ENCODE data around the gene BBS9. TPM values are rescaled to one million over a fixed set of nuclear protein-coding genes. Genes with fewer than 3 reads are reported as not detected.

The BBS9 gene
- total and polyA plus RNA-seq, 2 donors (not counting 1 experiment from before 2014, with no cell fraction given) = 8.4 to 45.2 TPM

DNA sequence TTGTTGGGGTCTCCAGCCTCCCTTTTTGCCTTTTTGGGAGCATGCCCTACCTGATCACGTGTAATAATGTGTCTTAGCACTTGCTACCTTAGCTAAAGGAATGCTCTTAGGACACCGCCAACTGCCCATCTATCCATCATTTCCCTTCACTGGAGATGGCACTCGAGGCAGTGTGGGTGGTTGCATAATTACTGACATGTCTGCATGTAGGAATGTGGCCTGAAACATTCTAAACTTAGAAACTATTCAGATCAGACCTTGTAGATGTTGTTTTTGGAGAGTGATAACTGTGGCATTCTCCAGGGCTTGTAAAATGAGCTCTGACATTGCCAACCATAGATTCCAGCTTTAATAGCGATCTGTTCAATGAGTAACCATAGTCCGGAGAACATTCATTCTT is 365.8 kb downstream of the BBS9 start:
- no peaks in the 10 kb centered on the region for H3K79me2 ChIP-seq (ENCODE audit: control insufficient read depth, insufficient read depth, low read length)
- H3K27me3 ChIP-seq (replicated peaks in 1 of 4; ENCODE audit: control extremely low read depth in 1 of 4, control insufficient read depth in 3 of 4, insufficient read depth in 4 of 4, low read length in 3 of 4) = no peaks in the 10 kb centered on the region
- TF ChIP-seq, protein P1, sequence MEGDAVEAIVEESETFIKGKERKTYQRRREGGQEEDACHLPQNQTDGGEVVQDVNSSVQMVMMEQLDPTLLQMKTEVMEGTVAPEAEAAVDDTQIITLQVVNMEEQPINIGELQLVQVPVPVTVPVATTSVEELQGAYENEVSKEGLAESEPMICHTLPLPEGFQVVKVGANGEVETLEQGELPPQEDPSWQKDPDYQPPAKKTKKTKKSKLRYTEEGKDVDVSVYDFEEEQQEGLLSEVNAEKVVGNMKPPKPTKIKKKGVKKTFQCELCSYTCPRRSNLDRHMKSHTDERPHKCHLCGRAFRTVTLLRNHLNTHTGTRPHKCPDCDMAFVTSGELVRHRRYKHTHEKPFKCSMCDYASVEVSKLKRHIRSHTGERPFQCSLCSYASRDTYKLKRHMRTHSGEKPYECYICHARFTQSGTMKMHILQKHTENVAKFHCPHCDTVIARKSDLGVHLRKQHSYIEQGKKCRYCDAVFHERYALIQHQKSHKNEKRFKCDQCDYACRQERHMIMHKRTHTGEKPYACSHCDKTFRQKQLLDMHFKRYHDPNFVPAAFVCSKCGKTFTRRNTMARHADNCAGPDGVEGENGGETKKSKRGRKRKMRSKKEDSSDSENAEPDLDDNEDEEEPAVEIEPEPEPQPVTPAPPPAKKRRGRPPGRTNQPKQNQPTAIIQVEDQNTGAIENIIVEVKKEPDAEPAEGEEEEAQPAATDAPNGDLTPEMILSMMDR (IDR thresholded peaks at IDR 0.05) = no peak
- TF ChIP-seq EZH2 (IDR thresholded peaks at IDR 0.05; ENCODE audit: borderline replicate concordance, insufficient read depth, low read depth, low read length, poor library complexity, severe bottlenecking) = no peak
- no peaks in the 10 kb centered on the region for H3K9me3 ChIP-seq (ENCODE audit: control extremely low read depth in 1 of 3, control insufficient read depth in 2 of 3, insufficient read depth in 1 of 3, low read length in 2 of 3)
- no peaks in the 10 kb centered on the region for H3K9me3 Mint-ChIP-seq (ENCODE audit: insufficient read depth)
- H3K27me3 Mint-ChIP-seq = no peaks in the 10 kb centered on the region
- DNase-seq (no peak), ATAC-seq (ENCODE audit: low read depth) (no peak)
- H4K20me1 ChIP-seq (ENCODE audit: control insufficient read depth, insufficient read depth, low read length, poor library complexity, severe bottlenecking) = no peaks in the 10 kb centered on the region
- no peaks in the 10 kb centered on the region for H3K4me1 Mint-ChIP-seq
- no peak overlapping the region for H3K9ac ChIP-seq (ENCODE audit: low read length)
- H3K4me3 Mint-ChIP-seq = no peak overlapping the region
- no peak overlapping the region for H3K4me2 ChIP-seq (replicated peaks; ENCODE audit: low read depth, low read length, poor library complexity, severe bottlenecking)
- H3K36me3 ChIP-seq (replicated peaks in 1 of 2; ENCODE audit: control extremely low read depth in 1 of 2, control insufficient read depth in 1 of 2, extremely low read depth in 1 of 2, insufficient read depth in 2 of 2, low read length in 1 of 2) = no peaks in the 10 kb centered on the region
- H3K27ac ChIP-seq (ENCODE audit: low read length in 2 of 2) = no peak overlapping the region
- intact Hi-C loops (cut with micrococcal nuclease) = no loop called here
- POLR2A ChIA-PET = no interaction called here
- CTCF ChIA-PET = no interaction called here
- no peak overlapping the region for H2AFZ ChIP-seq (ENCODE audit: insufficient read depth, low read depth, low read length, poor library complexity, severe bottlenecking)
- H3K4me1 ChIP-seq (ENCODE audit: control insufficient read depth in 2 of 2, insufficient read depth in 2 of 2, low read length in 2 of 2) = no peaks in the 10 kb centered on the region
- H3K27ac Mint-ChIP-seq = no peak overlapping the region
- H3K4me3 ChIP-seq (ENCODE audit: control extremely low read depth in 1 of 5, extremely low read depth in 1 of 5, insufficient read depth in 1 of 5, low read depth in 2 of 5, low read length in 4 of 5) = no peak overlapping the region
- no CpG with 5 or more reads among the region's 5 CpGs for WGBS (ENCODE audit: insufficient coverage)

DNA sequence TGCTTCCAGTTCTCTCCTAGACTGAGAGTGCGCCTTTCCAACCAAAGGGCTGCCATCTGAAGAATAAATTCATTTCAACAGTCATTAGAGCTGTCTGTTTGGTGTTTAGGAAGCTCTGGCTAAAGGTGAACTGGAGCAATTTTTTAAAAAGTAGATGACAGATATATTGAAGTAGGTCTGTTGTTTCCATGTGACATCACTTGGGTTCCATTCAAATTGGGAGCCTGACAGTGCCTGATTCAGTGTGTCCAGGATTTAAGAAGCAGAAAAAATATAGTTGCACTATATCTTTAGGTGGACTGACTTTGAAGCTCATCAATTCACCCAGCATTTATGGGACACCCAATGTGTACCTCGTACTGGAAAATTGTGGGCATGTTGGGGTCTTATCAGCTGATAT is 367.7 kb downstream of the BBS9 start:
- ATAC-seq (ENCODE audit: low read depth) (no peak), DNase-seq (no peak)
- WGBS (ENCODE audit: insufficient coverage) = no CpG with 5 or more reads among the region's 2 CpGs
- no peaks in the 10 kb centered on the region for H4K20me1 ChIP-seq (ENCODE audit: control insufficient read depth, insufficient read depth, low read length, poor library complexity, severe bottlenecking)
- H3K4me3 Mint-ChIP-seq = no peak overlapping the region
- no peaks in the 10 kb centered on the region for H3K36me3 ChIP-seq (replicated peaks in 1 of 2; ENCODE audit: control extremely low read depth in 1 of 2, control insufficient read depth in 1 of 2, extremely low read depth in 1 of 2, insufficient read depth in 2 of 2, low read length in 1 of 2)
- no peak overlapping the region for H3K4me2 ChIP-seq (replicated peaks; ENCODE audit: low read depth, low read length, poor library complexity, severe bottlenecking)
- H3K9me3 ChIP-seq (ENCODE audit: control extremely low read depth in 1 of 3, control insufficient read depth in 2 of 3, insufficient read depth in 1 of 3, low read length in 2 of 3) = no peaks in the 10 kb centered on the region
- H3K27ac Mint-ChIP-seq = no peak overlapping the region
- no peaks in the 10 kb centered on the region for H3K9me3 Mint-ChIP-seq (ENCODE audit: insufficient read depth)
- H2AFZ ChIP-seq (ENCODE audit: insufficient read depth, low read depth, low read length, poor library complexity, severe bottlenecking) = no peak overlapping the region
- H3K4me1 ChIP-seq (ENCODE audit: control insufficient read depth in 2 of 2, insufficient read depth in 2 of 2, low read length in 2 of 2) = no peaks in the 10 kb centered on the region
- no peaks in the 10 kb centered on the region for H3K79me2 ChIP-seq (ENCODE audit: control insufficient read depth, insufficient read depth, low read length)
- H3K9ac ChIP-seq (ENCODE audit: low read length) = no peak overlapping the region
- no peaks in the 10 kb centered on the region for H3K4me1 Mint-ChIP-seq
- H3K27ac ChIP-seq (ENCODE audit: low read length in 2 of 2) = no peak overlapping the region
- H3K27me3 ChIP-seq (replicated peaks in 1 of 4; ENCODE audit: control extremely low read depth in 1 of 4, control insufficient read depth in 3 of 4, insufficient read depth in 4 of 4, low read length in 3 of 4) = no peaks in the 10 kb centered on the region
- CTCF ChIA-PET = interaction anchor here (1.1 kb wide), 1 partner anchor 83 kb away, joined by 3 read pairs; no protein-coding TSS in a partner anchor
- intact Hi-C loops (cut with micrococcal nuclease) = no loop called here
- TF ChIP-seq, protein P1 (IDR thresholded peaks at IDR 0.05) = no peak
- no peak for TF ChIP-seq EZH2 (IDR thresholded peaks at IDR 0.05; ENCODE audit: borderline replicate concordance, insufficient read depth, low read depth, low read length, poor library complexity, severe bottlenecking)
- no peak overlapping the region for H3K4me3 ChIP-seq (ENCODE audit: control extremely low read depth in 1 of 5, extremely low read depth in 1 of 5, insufficient read depth in 1 of 5, low read depth in 2 of 5, low read length in 4 of 5)
- POLR2A ChIA-PET = no interaction called here
- no peaks in the 10 kb centered on the region for H3K27me3 Mint-ChIP-seq

Measured in B cell (primary cell).